Fibroblast of mammary gland (primary cell): Measurements from ENCODE around the gene BABAM1.
"Not testable (repeated sequence)": the region's sequence is repeated elsewhere in the genome, so short reads cannot be mapped to it uniquely, and the experiment has no call there.

ENCODE experiments used
- DNase-seq: peaks from one replicate; pipeline ENCODE4 v3.0.0-alpha.2; 2010; ENCODE audit warnings: low read depth
- H3K4me3 ChIP-seq: 2 replicates; pipeline ENCODE4 v1.5.1; 2011; ENCODE audit warnings: low read depth, mild to moderate bottlenecking, low read length, moderate library complexity; ENCODE audit not compliant: control insufficient read depth
- TF ChIP-seq, protein P1 (sequence below): conservative IDR thresholded peaks from 2 replicates; pipeline ENCODE4 v1.5.1; 2011; ENCODE audit warnings: low read depth, low read length, inconsistent platforms; ENCODE audit not compliant: control insufficient read depth, insufficient read depth

Gene BABAM1

GRCh38 chr19:17262557-17262956, 4.7 kb upstream of the BABAM1 start:
- TF ChIP-seq, protein P1, sequence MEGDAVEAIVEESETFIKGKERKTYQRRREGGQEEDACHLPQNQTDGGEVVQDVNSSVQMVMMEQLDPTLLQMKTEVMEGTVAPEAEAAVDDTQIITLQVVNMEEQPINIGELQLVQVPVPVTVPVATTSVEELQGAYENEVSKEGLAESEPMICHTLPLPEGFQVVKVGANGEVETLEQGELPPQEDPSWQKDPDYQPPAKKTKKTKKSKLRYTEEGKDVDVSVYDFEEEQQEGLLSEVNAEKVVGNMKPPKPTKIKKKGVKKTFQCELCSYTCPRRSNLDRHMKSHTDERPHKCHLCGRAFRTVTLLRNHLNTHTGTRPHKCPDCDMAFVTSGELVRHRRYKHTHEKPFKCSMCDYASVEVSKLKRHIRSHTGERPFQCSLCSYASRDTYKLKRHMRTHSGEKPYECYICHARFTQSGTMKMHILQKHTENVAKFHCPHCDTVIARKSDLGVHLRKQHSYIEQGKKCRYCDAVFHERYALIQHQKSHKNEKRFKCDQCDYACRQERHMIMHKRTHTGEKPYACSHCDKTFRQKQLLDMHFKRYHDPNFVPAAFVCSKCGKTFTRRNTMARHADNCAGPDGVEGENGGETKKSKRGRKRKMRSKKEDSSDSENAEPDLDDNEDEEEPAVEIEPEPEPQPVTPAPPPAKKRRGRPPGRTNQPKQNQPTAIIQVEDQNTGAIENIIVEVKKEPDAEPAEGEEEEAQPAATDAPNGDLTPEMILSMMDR, result no peak
- no peak for DNase-seq
- no peak overlapping the region for H3K4me3 ChIP-seq

DNA sequence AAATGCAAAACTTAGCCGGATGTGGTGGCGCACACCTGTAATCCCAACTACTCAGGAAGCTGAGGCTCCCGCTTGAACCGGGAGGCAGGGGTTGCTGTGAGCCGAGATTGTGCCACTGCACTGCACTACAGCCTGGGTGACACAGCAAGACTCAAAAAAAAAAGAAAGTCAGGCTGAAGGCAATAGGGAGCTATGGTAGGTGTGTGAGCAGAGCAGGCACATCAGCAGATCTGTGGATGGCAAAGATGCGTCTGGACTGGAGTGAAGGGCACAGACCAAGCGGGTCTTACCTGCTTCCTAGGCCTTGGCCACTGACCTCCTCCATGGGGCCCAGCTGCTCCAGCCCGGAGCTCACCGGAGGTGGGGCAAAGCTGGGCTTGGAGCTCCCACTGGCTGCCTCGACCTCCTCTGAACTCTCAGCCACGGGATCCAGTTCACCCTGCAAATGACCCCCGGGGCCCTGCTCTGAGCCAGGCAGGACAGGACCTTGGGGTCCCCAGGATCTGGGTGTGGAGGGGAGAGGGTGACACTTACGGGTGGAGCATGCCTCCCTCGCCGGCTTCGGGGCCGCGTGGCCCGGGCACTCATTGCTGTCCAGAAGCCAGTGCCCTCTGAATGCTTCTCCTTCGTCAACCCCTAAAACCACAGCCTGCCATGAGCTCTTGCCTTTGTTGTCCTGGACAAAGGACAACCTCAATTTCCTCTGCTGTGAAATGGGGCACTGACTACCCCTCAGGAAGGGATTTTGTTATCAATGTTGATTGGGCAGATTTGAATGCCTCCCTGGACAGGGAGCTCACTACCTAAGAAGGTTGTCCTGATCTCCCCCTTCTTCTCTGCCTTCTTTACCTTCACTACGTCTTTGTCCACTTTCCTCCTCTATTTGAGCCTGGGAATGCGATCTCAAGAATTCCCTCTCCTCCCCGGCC, 3.3 kb upstream of the BABAM1 start:
- DNase-seq, result no peak
- no peak overlapping the region for H3K4me3 ChIP-seq
- TF ChIP-seq, protein P1, result no peak

DNA sequence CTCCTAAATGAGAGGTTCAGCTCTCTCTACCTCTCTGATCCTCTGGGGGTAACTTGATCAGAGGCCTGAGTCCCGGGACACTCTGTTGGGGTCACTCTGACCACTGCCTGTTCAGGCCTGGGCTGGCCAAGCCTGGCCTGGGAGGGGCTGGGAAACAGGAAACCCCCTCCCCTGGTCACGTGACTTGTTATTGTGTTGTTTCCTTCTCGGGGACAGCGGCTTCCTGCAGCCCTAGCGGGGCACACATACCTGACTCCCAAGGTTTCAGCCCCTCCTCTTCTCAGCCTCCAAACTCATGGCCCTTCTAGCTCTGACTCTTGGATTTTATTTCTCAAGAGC, 2.6 kb upstream of the BABAM1 start, which contains the start of gene USHBP1:
TSS of gene USHBP1 (minus strand) at position 105 of the 339 bp plus-strand sequence. CDS start 446 bp downstream, outside the sequence.
- TF ChIP-seq, protein P1, result no peak
- no peak for DNase-seq

DNA sequence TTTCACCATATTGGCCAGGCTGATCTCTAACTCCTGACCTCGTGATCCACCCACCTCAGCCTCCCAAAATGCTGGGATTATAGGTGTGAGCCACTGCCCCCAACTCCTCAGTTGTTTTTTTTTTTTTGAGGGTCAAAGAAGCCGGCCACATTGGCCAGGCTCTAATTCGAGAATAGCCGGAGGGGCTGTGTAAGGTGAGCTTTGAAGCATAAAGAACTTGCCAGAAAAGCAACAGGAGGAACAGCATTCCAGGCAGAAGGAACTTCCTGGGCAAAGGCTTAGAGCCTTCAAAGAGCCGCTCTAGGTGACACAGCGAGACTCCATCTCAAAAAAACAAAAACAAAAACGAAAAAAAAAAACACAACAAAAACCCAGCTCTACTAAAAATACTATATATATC, 1.2 kb upstream of the BABAM1 start:
- no peak for DNase-seq
- TF ChIP-seq, protein P1, result no peak
- no peak overlapping the region for H3K4me3 ChIP-seq

More for the DNA sequence above, 2.6 kb upstream of the BABAM1 start, which contains the start of gene USHBP1:
- no peak within 1 kb of the TSS for H3K4me3 ChIP-seq

DNA sequence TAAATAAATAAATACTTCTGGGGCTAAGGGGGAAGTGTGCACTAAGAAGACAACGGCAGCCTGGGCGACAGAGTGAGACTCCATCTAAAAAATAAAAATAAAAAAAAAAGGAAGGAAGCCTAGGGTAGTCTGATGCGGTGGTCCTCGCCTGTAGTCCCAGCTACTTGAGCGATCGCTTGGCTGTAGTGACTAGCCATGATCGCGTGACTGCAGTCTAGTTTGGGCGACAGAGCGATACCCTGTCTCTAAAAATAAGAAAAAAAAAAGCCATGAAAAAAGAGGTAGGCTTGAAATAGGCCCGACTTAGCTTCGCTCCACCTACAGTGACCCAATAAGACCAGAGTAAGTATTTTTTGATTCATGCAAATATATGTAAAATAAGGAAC, 661 bp upstream of the BABAM1 start:
- TF ChIP-seq, protein P1, result no peak
- DNase-seq, result no peak
- H3K4me3 ChIP-seq, result no peak overlapping the region

DNA sequence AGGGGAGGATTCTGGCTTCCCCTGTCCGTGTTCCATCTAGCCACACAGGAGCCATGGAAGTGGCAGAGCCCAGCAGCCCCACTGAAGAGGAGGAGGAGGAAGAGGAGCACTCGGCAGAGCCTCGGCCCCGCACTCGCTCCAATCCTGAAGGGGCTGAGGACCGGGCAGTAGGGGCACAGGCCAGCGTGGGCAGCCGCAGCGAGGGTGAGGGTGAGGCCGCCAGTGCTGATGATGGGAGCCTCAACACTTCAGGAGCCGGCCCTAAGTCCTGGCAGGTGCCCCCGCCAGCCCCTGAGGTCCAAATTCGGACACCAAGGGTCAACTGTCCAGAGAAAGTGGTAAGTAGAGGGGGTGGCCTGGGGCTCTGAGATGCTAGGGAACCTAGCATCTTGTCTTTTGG, 1.5 kb downstream of the BABAM1 start:
- DNase-seq, result no peak
- no peak overlapping the region for H3K4me3 ChIP-seq
- TF ChIP-seq, protein P1, result no peak

- H3K4me3 ChIP-seq, DNase-seq: not testable (repeated sequence)
These were observed 7.6 kb downstream of the BABAM1 start for GRCh38 chr19:17274892-17275291.
